IPS DF 6.9 (cell line): ENCODE results near the gene GABBR1.

Source experiments
- DNase-seq: peaks from one replicate; pipeline ENCODE4 v3.0.0-alpha.2; 2013; ENCODE audit warnings: low read depth, low spot score
- H3K27ac ChIP-seq: one replicate; pipeline ENCODE4 v1.5.1; 2013; ENCODE audit warnings: low read length, control low read depth
- H3K27me3 ChIP-seq: 2 replicates; pipeline ENCODE4 v1.6.1; 2013; ENCODE audit warnings: mild to moderate bottlenecking, low read length; ENCODE audit not compliant: control insufficient read depth, insufficient read depth
- H3K36me3 ChIP-seq: 2 replicates; pipeline ENCODE4 v1.6.1; 2013; ENCODE audit warnings: low read length; ENCODE audit not compliant: control insufficient read depth, insufficient read depth
- H3K4me1 ChIP-seq: 2 replicates; pipeline ENCODE4 v1.6.1; 2013; ENCODE audit warnings: low read length; ENCODE audit not compliant: control insufficient read depth, insufficient read depth
- H3K4me3 ChIP-seq: 2 replicates; pipeline ENCODE4 v1.5.1; 2013; ENCODE audit warnings: mild to moderate bottlenecking, low read length
- H3K9me3 ChIP-seq: 2 replicates; pipeline ENCODE4 v1.6.1; 2013; ENCODE audit warnings: low read length, inconsistent platforms; ENCODE audit not compliant: control insufficient read depth, insufficient read depth
- WGBS: extraction: QIAGEN DNeasy Blood & Tissue Kit; methylation state at CpG from one replicate; pipeline ENCODE4 v1.1.7; 2013; ENCODE audit warnings: mixed read lengths, missing lambda C conversion rate; ENCODE audit not compliant: insufficient read length, insufficient coverage; 5-methylcytosine and 5-hydroxymethylcytosine counted together

GABBR1 gene

GRCh38 chr6:29528300-29528931 is 104.6 kb downstream of the GABBR1 start:
- Histone ChIP-seq H3K9me3 (no peaks in the 10 kb centered on the region), H3K4me3 (no peak overlapping the region), H3K27me3 (no peaks in the 10 kb centered on the region), H3K4me1 (no peaks in the 10 kb centered on the region), H3K27ac (no peak overlapping the region), H3K36me3 (no peaks in the 10 kb centered on the region)
- no CpG with 5 or more reads among the region's 5 CpGs for WGBS
- DNase-seq: no peak

- H3K9me3 ChIP-seq: no peaks in the 10 kb centered on the region
- no peaks in the 10 kb centered on the region for H3K27me3 ChIP-seq
- no peaks in the 10 kb centered on the region for H3K4me1 ChIP-seq
- no peak for DNase-seq
- no CpG with 5 or more reads among the region's 2 CpGs for WGBS
- H3K4me3 ChIP-seq: no peak overlapping the region
- H3K36me3 ChIP-seq: no peaks in the 10 kb centered on the region
- H3K27ac ChIP-seq: no peak overlapping the region
These were observed 105.4 kb downstream of the GABBR1 start for GRCh38 chr6:29527564-29527963.

- no peak for DNase-seq
- WGBS: no CpG with 5 or more reads among the region's 1 CpG
These were observed 105.9 kb downstream of the GABBR1 start for GRCh38 chr6:29527126-29527525.

GRCh38 chr6:29525311-29525639 is 107.7 kb downstream of the GABBR1 start:
- Histone ChIP-seq H3K27ac (no peak overlapping the region), H3K27me3 (no peaks in the 10 kb centered on the region), H3K4me1 (no peaks in the 10 kb centered on the region), H3K4me3 (no peak overlapping the region), H3K9me3 (no peaks in the 10 kb centered on the region), H3K36me3 (no peaks in the 10 kb centered on the region)
- no peak for DNase-seq
- no CpG with 5 or more reads among the region's 1 CpG for WGBS

More at GRCh38 chr6:29527126-29527525, 105.9 kb downstream of the GABBR1 start:
- Histone ChIP-seq H3K4me3 (no peak overlapping the region), H3K9me3 (no peaks in the 10 kb centered on the region), H3K4me1 (no peaks in the 10 kb centered on the region), H3K27ac (no peak overlapping the region), H3K36me3 (no peaks in the 10 kb centered on the region), H3K27me3 (no peaks in the 10 kb centered on the region)

- no peaks in the 10 kb centered on the region for H3K9me3 ChIP-seq
- H3K27ac ChIP-seq: no peak overlapping the region
- no peaks in the 10 kb centered on the region for H3K4me1 ChIP-seq
- no CpG with 5 or more reads among the region's 7 CpGs for WGBS
- no peaks in the 10 kb centered on the region for H3K36me3 ChIP-seq
- no peaks in the 10 kb centered on the region for H3K27me3 ChIP-seq
- H3K4me3 ChIP-seq: no peak overlapping the region
- DNase-seq: peak; percentile 11
These were observed 108.3 kb downstream of the GABBR1 start for GRCh38 chr6:29524444-29525310.

- no peak overlapping the region for H3K27ac ChIP-seq
- DNase-seq: no peak
- no CpG with 5 or more reads among the region's 2 CpGs for WGBS
- no peak overlapping the region for H3K4me3 ChIP-seq
- no peaks in the 10 kb centered on the region for H3K27me3 ChIP-seq
- no peaks in the 10 kb centered on the region for H3K4me1 ChIP-seq
- H3K9me3 ChIP-seq: no peaks in the 10 kb centered on the region
- no peaks in the 10 kb centered on the region for H3K36me3 ChIP-seq
These were observed 108.9 kb downstream of the GABBR1 start for GRCh38 chr6:29524044-29524443.

GRCh38 chr6:29522227-29522626 is 110.8 kb downstream of the GABBR1 start:
- H3K4me1 ChIP-seq: no peaks in the 10 kb centered on the region
- H3K27ac ChIP-seq: no peak overlapping the region
- H3K4me3 ChIP-seq: no peak overlapping the region
- no peaks in the 10 kb centered on the region for H3K36me3 ChIP-seq
- no peaks in the 10 kb centered on the region for H3K9me3 ChIP-seq
- no peak for DNase-seq
- WGBS: no CpG with 5 or more reads among the region's 2 CpGs
- no peaks in the 10 kb centered on the region for H3K27me3 ChIP-seq

- WGBS: no CpG with 5 or more reads among the region's 8 CpGs
- H3K4me1 ChIP-seq: no peaks in the 10 kb centered on the region
- H3K9me3 ChIP-seq: no peaks in the 10 kb centered on the region
- H3K4me3 ChIP-seq: no peak overlapping the region
- no peak overlapping the region for H3K27ac ChIP-seq
- H3K36me3 ChIP-seq: no peaks in the 10 kb centered on the region
- DNase-seq: no peak
- H3K27me3 ChIP-seq: no peaks in the 10 kb centered on the region
These were observed 111.8 kb downstream of the GABBR1 start for GRCh38 chr6:29521006-29521680.

GRCh38 chr6:29520232-29520631 is 112.8 kb downstream of the GABBR1 start:
- Histone ChIP-seq H3K4me1 (no peaks in the 10 kb centered on the region), H3K27me3 (no peaks in the 10 kb centered on the region), H3K27ac (no peak overlapping the region), H3K9me3 (no peaks in the 10 kb centered on the region), H3K4me3 (no peak overlapping the region), H3K36me3 (no peaks in the 10 kb centered on the region)
- DNase-seq: no peak
- no CpG with 5 or more reads among the region's 4 CpGs for WGBS

GRCh38 chr6:29519291-29520010 is 113.5 kb downstream of the GABBR1 start:
- H3K4me1 ChIP-seq: no peaks in the 10 kb centered on the region
- no CpG with 5 or more reads among the region's 6 CpGs for WGBS
- DNase-seq: no peak
- H3K27ac ChIP-seq: no peak overlapping the region
- H3K4me3 ChIP-seq: no peak overlapping the region
- no peaks in the 10 kb centered on the region for H3K36me3 ChIP-seq
- H3K9me3 ChIP-seq: no peaks in the 10 kb centered on the region
- no peaks in the 10 kb centered on the region for H3K27me3 ChIP-seq
